Renal cortex interstitium (tissue), 11 donors: ENCODE data around the gene TRUB1. TPM values are rescaled to one million over a fixed set of nuclear protein-coding genes. Genes with fewer than 3 reads are reported as not detected.

Experiments
- DNase-seq, 11 donors: peaks; one replicate each; pipeline ENCODE4 v3.0.0-alpha.2; 2013; ENCODE audit warnings: low read depth in 9 of 11, low spot score in 4 of 11; ENCODE audit errors: extremely low read depth in 1 of 11
- polyA plus RNA-seq, 3 donors: library from polyadenylated mRNA; unstranded; fragments of 120-200 nt; gene quantifications; one replicate each; pipeline ENCODE4 v1.2.1, GENCODE V29; 2013; ENCODE audit not compliant: insufficient read length in 3 of 3

TRUB1 gene
- polyA plus RNA-seq, 3 donors: 32.8 to 38.6 (median 37.0) TPM

GRCh38 chr10:115004236-115004862 is 66.4 kb downstream of the TRUB1 start:
- no peak for DNase-seq

GRCh38 chr10:115005771-115006170 is 67.8 kb downstream of the TRUB1 start:
- DNase-seq: no peak

- no peak for DNase-seq
These were observed 80.4 kb downstream of the TRUB1 start for GRCh38 chr10:115018185-115018931.

DNA sequence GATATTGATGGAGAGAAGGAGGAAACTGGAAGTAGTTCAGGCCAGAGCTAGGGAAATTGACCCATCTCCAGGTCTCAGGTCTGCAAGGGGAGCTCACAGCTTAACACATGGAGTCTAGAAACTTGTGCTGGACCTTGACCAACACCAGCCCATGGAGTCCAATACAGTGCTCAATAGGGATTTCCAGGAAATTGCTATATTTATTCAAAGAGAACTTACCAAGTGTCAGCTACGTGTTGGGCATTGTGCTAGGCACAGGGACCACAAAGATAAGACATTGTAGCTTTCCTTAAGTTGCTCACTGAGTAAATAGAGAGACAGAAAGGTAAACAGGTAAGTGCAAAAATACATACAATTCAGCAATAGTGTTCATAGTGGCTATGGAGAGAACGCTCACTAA is 82.5 kb downstream of the TRUB1 start:
- no peak for DNase-seq

GRCh38 chr10:115022733-115023132 is 84.7 kb downstream of the TRUB1 start:
- DNase-seq: no peak

- DNase-seq: no peak
These were observed 85.7 kb downstream of the TRUB1 start for GRCh38 chr10:115023715-115024114.

GRCh38 chr10:115024371-115024770 is 86.4 kb downstream of the TRUB1 start:
- no peak for DNase-seq

DNA sequence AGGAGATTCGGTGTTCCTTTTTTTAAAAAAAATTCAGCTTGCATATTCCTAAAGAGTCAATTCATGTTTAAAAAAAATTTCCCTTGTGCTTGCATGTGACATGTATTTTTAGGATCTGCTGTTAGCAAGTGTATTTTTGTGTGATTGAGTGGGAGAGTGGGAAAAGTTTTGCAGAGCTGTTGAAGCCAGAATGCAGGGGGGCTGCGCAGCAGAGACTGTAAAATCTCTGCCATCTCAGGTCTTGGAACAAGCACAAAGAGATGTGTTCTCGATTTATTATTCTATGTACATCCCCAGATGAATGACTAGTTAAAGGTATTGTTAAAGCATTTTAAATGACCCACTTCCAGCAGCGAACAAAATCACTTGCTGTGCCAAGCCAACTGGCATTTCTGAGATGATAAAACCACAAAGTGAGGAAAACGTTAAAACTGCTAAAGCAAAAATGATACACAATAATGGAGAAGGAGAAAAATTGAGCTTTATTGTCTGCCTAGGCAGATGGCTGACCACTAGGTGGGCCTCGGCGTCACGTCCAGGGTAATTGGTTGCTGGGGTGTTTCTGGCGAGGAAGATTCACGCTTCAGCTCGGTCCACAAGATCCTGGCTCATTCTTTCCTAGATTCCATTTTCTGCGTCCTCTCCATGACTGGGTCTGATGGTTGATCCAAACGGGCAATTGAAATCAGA is 88.2 kb downstream of the TRUB1 start:
- no peak for DNase-seq

GRCh38 chr10:115026746-115027140 is 88.7 kb downstream of the TRUB1 start:
- DNase-seq: no peak

Other genes starting within 250 kb of the TRUB1 start
- gene FHIP2A, start 116.4 kb upstream of the TRUB1 start, polyA plus RNA-seq: 10 to 100 TPM; 29.8 to 38.6 (median 33.4) TPM
- 10 to 100 TPM; 27.2 to 31.3 (median 27.6) TPM for gene ATRNL1, start 155.2 kb downstream of the TRUB1 start, polyA plus RNA-seq